ENCODE data around the gene SOX9. TPM values are rescaled to one million over a fixed set of nuclear protein-coding genes. Genes with fewer than 3 reads are reported as not detected.

Gene SOX9
- total and polyA plus RNA-seq, 9 of the 15 experiments (the other 6 are each of a cell fraction or from before 2014, with no cell fraction given): 0.04 TPM; not detected in 8

DNA sequence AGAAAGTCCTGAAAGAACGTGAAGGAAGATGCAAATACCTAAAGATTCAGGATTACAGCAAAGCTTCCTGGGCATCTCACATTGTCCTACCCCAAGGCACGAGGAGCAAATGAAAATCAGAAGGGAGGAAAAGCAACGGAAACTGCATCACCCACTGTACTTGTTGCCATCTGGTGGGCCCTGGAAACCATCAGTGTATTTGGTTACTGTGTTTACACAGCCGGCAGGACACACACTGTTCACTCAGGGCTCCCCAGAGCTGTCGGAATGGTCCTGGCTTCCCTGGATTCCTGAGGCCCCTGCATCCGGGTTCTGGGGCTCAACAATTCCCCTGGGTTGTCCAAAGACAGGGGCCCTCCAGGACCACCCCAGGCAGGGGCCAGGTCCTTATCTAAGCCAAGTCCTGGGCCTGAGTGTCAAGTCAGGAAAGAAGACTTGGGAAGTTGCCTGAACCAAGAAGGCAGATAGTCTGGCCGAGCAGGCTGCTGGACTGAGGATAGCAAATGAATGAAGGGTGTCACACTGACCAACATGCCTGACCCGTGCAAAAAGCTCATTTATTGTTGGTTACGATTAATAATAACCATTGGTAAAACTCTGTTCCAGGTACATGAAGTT, 52.8 kb downstream of the SOX9 start:
- H3K4me3 ChIP-seq: no peak overlapping the region
- no peak overlapping the region for H3K9ac ChIP-seq (ENCODE audit: insufficient read depth in 1 of 2, low read depth in 2 of 2, low read length in 2 of 2)
- H3K9me3 ChIP-seq (replicated peaks; ENCODE audit: control insufficient read depth, insufficient read depth, low read depth, low read length): no peaks in the 10 kb centered on the region
- intact Hi-C loops (cut with micrococcal nuclease): no loop called here
- H3K27ac ChIP-seq (ENCODE audit: extremely low read depth, low read depth, low read length): no peak overlapping the region
- TF ChIP-seq ZNF449 (CRISPR knock-in tag; IDR thresholded peaks at IDR 0.05) (no peak), ZNF785 (CRISPR knock-in tag; IDR thresholded peaks at IDR 0.05) (no peak), NEUROD1 (IDR thresholded peaks at IDR 0.05; ENCODE audit: borderline replicate concordance, low read depth, low read length, partially characterized antibody) (no peak), MCM3 (IDR thresholded peaks at IDR 0.05) (no peak), GTF2B (IDR thresholded peaks at IDR 0.05; ENCODE audit: extremely low read depth, insufficient read length) (no peak), NONO (IDR thresholded peaks at IDR 0.05; ENCODE audit: low read depth in 2 of 2, low read length in 1 of 2) (no peak), EP400 (IDR thresholded peaks at IDR 0.05) (no peak), HMG20B (CRISPR knock-in tag; IDR thresholded peaks at IDR 0.05) (no peak), ZNF79 (CRISPR knock-in tag; IDR thresholded peaks at IDR 0.05; ENCODE audit: low read depth) (no peak), MTA1 (IDR thresholded peaks at IDR 0.05; ENCODE audit: borderline replicate concordance) (no peak), SRSF7 (optimal IDR thresholded peaks at IDR 0.05; ENCODE audit: low read depth, low read length) (no peak), HDAC2 (IDR thresholded peaks at IDR 0.05) (no peak), SP2 (IDR thresholded peaks at IDR 0.05; ENCODE audit: extremely low read depth, low read depth, low read length, poor library complexity, severe bottlenecking) (no peak), NR2C2 (CRISPR knock-in tag; IDR thresholded peaks at IDR 0.05) (no peak), NR2C2 (tag; IDR thresholded peaks at IDR 0.05) (no peak)
- TF ChIP-seq, protein P1, sequence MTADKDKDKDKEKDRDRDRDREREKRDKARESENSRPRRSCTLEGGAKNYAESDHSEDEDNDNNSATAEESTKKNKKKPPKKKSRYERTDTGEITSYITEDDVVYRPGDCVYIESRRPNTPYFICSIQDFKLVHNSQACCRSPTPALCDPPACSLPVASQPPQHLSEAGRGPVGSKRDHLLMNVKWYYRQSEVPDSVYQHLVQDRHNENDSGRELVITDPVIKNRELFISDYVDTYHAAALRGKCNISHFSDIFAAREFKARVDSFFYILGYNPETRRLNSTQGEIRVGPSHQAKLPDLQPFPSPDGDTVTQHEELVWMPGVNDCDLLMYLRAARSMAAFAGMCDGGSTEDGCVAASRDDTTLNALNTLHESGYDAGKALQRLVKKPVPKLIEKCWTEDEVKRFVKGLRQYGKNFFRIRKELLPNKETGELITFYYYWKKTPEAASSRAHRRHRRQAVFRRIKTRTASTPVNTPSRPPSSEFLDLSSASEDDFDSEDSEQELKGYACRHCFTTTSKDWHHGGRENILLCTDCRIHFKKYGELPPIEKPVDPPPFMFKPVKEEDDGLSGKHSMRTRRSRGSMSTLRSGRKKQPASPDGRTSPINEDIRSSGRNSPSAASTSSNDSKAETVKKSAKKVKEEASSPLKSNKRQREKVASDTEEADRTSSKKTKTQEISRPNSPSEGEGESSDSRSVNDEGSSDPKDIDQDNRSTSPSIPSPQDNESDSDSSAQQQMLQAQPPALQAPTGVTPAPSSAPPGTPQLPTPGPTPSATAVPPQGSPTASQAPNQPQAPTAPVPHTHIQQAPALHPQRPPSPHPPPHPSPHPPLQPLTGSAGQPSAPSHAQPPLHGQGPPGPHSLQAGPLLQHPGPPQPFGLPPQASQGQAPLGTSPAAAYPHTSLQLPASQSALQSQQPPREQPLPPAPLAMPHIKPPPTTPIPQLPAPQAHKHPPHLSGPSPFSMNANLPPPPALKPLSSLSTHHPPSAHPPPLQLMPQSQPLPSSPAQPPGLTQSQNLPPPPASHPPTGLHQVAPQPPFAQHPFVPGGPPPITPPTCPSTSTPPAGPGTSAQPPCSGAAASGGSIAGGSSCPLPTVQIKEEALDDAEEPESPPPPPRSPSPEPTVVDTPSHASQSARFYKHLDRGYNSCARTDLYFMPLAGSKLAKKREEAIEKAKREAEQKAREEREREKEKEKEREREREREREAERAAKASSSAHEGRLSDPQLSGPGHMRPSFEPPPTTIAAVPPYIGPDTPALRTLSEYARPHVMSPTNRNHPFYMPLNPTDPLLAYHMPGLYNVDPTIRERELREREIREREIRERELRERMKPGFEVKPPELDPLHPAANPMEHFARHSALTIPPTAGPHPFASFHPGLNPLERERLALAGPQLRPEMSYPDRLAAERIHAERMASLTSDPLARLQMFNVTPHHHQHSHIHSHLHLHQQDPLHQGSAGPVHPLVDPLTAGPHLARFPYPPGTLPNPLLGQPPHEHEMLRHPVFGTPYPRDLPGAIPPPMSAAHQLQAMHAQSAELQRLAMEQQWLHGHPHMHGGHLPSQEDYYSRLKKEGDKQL (CRISPR knock-in tag; IDR thresholded peaks at IDR 0.05; ENCODE audit: borderline replicate concordance): no peak
- H3K36me3 ChIP-seq (ENCODE audit: control insufficient read depth, insufficient read depth, low read length): no peaks in the 10 kb centered on the region
- H3K4me1 ChIP-seq (replicated peaks in 1 of 2; ENCODE audit: control insufficient read depth in 2 of 2, insufficient read depth in 2 of 2, low read length in 2 of 2): no peaks in the 10 kb centered on the region; a peak in 1 of 5 replicates
- POLR2A ChIA-PET: interaction anchor here (0.7 kb wide), 1 partner anchor 60 kb away, joined by 3 read pairs; no protein-coding TSS in a partner anchor
- ATAC-seq (no peak), FAIRE-seq (no peak), DNase-seq (ENCODE audit: extremely low read depth in 1 of 4, low spot score in 3 of 4) (no peak)
- H3K9me1 ChIP-seq (ENCODE audit: control insufficient read depth, insufficient read depth, low read length): no peaks in the 10 kb centered on the region
- no TSS peak for BruUV-seq (replicated peaks)
- no peaks in the 10 kb centered on the region for H3K27me3 ChIP-seq (ENCODE audit: control insufficient read depth in 2 of 2, insufficient read depth in 2 of 2, low read length in 2 of 2)
- CTCF ChIA-PET (ENCODE audit: low intra/inter-chr PET ratio): no interaction called here
- in situ Hi-C loops (cut with MboI): no loop called here
- 0% methylated on average over 9 of the region's 9 CpGs for WGBS (ENCODE audit: insufficient coverage, low coverage, missing lambda C conversion rate)
- H2AFZ ChIP-seq (ENCODE audit: low read depth, low read length): no peak overlapping the region
- H4K20me1 ChIP-seq (replicated peaks; ENCODE audit: control insufficient read depth, insufficient read depth, low read length): no peaks in the 10 kb centered on the region
- H3K79me2 ChIP-seq (ENCODE audit: control insufficient read depth, insufficient read depth, low read length): no peaks in the 10 kb centered on the region
- H3K4me2 ChIP-seq (ENCODE audit: insufficient read depth, low read length): no peak overlapping the region

Measured in K562 (cell line).